Upper lobe of right lung (tissue), 1 donor: ENCODE data around the gene CFAP69. TPM values are rescaled to one million over a fixed set of nuclear protein-coding genes. Genes with fewer than 3 reads are reported as not detected.
"Not testable (repeated sequence)": the region's sequence is repeated elsewhere in the genome, so short reads cannot be mapped to it uniquely, and the experiment has no call there.

Experiments
- ATAC-seq: fragments of 200-7000 bp; cut with Tn5 transposase; one replicate; pipeline ENCODE4 v1.9.1; 2020; ENCODE audit warnings: mild to moderate bottlenecking, moderate library complexity
- DNase-seq: peaks from one replicate; pipeline ENCODE4 v3.0.0-alpha.2; 2020
- H3K27ac ChIP-seq: fragments of 200-600 bp; one replicate; pipeline ENCODE4 v1.8.0; 2022
- H3K27me3 ChIP-seq: fragments of 200-600 bp; one replicate; pipeline ENCODE4 v1.8.0; 2022; ENCODE audit warnings: mild to moderate bottlenecking
- H3K36me3 ChIP-seq: fragments of 200-600 bp; one replicate; pipeline ENCODE4 v1.8.0; 2022
- H3K4me1 ChIP-seq: fragments of 200-600 bp; one replicate; pipeline ENCODE4 v1.8.0; 2022
- H3K4me3 ChIP-seq: fragments of 200-600 bp; one replicate; pipeline ENCODE4 v1.8.0; 2022; ENCODE audit warnings: mild to moderate bottlenecking
- H3K9me3 ChIP-seq: fragments of 200-600 bp; one replicate; pipeline ENCODE4 v1.8.0; 2022
- intact Hi-C: fragments of 100-400 bp; cut with DNase I; formaldehyde crosslinking; loops from one replicate; pipeline ENCODE4 v1.11.0; 2022
- total RNA-seq: library from RNA; stranded (reverse); fragmentation: NEBNext Ultra II Directional; extraction: Animal tissue kit (Norgen Biotek cat#: 25700); gene quantifications from one replicate; pipeline ENCODE4 v1.2.1, GENCODE V29; 2021
- TF ChIP-seq, protein P1 (sequence below): fragments of 200-600 bp; IDR thresholded peaks from one replicate; pipeline ENCODE4 v1.8.0; 2022; ENCODE audit warnings: antibody characterized with exemption
- donor health status: DM: no; HTN: yes; CAD: no; lungs with severe emphysema.

The CFAP69 gene
- total RNA-seq, 1 donor from 2014 or later = 3.0 TPM

DNA sequence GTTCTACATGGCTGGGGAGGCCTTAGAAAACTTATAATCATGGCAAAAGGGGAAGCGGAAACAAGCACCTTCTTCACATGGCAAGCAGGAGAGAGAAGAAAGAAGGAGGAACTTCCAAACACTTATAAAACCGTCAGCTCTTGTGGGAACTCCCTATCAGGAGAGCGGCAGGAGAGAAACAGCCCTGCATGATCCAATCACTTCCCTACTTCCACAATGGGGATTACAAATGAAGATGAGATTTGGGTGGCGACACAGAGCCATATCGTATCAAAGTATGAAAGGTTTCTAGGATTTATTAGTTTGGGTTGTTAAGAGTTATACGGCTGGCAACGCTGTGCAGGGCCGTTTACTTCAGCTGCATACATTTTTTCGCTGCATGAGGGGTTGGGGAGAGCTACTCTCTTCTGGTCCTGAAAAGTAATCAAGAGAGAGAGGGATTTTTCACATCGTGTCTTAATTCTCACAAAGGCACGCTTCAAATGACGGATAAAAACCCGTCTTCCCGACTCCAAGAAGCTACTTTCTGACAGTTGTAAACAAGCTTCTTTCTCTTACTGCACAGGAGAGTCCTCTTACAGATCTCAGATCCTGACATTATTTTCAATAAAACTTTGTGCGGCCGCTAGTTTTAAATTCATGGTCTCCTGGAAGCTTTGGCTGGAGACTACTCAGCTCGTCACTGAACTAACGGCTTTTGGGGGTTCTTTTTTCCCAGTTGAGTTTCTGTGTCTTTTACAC lies 100.8 kb downstream of the CFAP69 start:
- intact Hi-C loops = no loop called here
- Histone ChIP-seq H3K36me3 (no peaks in the 10 kb centered on the region), H3K27me3 (no peaks in the 10 kb centered on the region), H3K4me1 (peaks cover 9% of the 10 kb centered on the region), H3K9me3 (no peaks in the 10 kb centered on the region), H3K27ac (peak overlapping the region; percentile 93), H3K4me3 (peak overlapping the region; percentile 78)
- TF ChIP-seq, protein P1, sequence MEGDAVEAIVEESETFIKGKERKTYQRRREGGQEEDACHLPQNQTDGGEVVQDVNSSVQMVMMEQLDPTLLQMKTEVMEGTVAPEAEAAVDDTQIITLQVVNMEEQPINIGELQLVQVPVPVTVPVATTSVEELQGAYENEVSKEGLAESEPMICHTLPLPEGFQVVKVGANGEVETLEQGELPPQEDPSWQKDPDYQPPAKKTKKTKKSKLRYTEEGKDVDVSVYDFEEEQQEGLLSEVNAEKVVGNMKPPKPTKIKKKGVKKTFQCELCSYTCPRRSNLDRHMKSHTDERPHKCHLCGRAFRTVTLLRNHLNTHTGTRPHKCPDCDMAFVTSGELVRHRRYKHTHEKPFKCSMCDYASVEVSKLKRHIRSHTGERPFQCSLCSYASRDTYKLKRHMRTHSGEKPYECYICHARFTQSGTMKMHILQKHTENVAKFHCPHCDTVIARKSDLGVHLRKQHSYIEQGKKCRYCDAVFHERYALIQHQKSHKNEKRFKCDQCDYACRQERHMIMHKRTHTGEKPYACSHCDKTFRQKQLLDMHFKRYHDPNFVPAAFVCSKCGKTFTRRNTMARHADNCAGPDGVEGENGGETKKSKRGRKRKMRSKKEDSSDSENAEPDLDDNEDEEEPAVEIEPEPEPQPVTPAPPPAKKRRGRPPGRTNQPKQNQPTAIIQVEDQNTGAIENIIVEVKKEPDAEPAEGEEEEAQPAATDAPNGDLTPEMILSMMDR = no peak
- ATAC-seq (peak; percentile 56), DNase-seq (no peak)

DNA sequence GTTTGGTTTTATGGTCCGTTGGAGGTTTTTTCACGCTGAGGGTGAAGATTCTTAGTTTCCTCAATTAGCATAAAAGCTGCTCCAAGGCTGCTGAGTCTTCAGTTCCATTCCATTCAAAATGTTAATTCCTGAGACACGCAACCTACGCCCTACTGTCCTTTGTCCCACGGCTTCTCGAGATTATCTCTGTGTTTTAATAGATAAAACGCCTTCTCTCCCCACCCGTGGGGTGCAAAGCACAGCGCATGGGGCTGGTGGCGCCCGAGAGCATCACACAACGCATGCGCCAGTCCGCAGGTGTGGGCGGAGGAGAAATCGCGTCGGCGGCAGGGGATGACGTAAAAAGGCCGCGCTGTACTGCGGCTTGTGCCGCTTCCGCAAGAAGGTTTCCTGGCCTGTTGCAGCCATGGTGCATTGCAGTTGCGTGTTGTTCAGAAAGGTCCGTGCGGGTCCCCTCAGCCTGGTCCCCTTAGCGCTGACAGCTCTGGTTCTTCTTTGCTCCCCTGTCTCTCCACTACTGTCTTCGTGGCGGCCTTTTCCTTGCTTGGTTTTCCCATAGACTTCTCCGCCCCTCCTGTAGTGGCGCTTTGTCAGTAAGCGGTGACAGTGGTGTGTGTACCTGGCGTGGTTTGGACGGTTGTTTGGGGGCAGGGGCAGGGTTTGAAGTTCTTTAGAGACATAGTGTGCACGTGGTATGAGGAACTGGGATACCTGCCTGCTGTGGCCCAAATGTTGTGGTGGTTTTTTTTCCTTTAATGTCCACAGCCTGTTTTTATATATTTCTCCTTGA lies 101.6 kb downstream of the CFAP69 start, which contains the start of gene GTPBP10:
Gene GTPBP10, plus strand, starts transcription at position 381 of the 790 bp plus-strand sequence. Its CDS starts 26 bp downstream, at position 407.
- H3K4me3 ChIP-seq = peak within 1 kb of the TSS; percentile 78
- intact Hi-C loops = no loop called here
- no peaks in the 10 kb centered on the region for H3K27me3 ChIP-seq
- H3K36me3 ChIP-seq = no peaks in the 10 kb centered on the region
- ATAC-seq (peak; percentile 100), DNase-seq (peak; percentile 97)
- H3K9me3 ChIP-seq = no peaks in the 10 kb centered on the region
- TF ChIP-seq, protein P1 = peak; percentile 80
- H3K27ac ChIP-seq = peak within 1 kb of the TSS; percentile 93
- H3K4me1 ChIP-seq = peaks cover 9% of the 10 kb centered on the region

DNA sequence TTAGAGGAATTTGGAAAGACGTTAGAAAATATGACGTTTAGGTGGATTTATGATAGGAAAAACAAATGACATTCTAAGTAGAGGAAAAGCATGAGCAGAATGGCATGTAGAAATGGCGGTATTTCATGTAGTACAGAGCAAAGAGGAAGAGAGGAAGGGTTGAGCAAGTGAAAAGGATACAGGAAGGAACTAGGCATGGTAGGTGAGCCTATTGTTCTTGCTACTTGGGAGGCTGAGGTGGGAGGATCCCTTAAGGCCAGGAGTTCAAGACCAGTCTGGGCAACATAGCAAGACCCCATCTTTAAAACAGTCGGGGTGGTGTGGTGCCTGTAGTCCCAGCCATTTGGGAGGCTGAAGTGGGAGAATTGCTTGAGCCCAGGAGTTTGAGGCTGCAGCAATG lies 102.8 kb downstream of the CFAP69 start:
- Histone ChIP-seq H3K4me3 (peak overlapping the region; percentile 78), H3K9me3 (no peaks in the 10 kb centered on the region), H3K27ac (no peak overlapping the region), H3K4me1 (peaks cover 9% of the 10 kb centered on the region), H3K36me3 (no peaks in the 10 kb centered on the region), H3K27me3 (no peaks in the 10 kb centered on the region)
- ATAC-seq = no peak
- no peak for DNase-seq
- intact Hi-C loops = no loop called here
- TF ChIP-seq, protein P1 = no peak

DNA sequence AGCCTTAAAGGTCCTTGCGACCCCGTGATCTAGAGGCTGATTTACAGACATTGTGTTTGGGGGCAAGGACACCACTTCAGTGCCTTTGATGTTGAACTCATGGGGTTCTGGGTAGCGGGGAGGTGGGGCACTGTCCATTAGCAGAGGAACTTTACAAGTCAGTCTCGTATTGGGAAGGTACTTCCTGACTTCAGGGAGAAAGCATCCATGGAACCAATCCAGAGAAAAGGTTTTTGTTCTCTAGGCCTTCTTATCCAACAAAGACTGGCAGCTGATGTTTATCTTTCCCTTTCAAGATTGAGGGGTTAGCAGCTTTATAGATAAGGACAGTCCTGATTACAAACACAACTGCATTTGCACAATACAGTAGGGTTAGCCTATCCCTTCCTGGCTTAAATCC lies 104.3 kb downstream of the CFAP69 start:
- ATAC-seq = no peak

DNA sequence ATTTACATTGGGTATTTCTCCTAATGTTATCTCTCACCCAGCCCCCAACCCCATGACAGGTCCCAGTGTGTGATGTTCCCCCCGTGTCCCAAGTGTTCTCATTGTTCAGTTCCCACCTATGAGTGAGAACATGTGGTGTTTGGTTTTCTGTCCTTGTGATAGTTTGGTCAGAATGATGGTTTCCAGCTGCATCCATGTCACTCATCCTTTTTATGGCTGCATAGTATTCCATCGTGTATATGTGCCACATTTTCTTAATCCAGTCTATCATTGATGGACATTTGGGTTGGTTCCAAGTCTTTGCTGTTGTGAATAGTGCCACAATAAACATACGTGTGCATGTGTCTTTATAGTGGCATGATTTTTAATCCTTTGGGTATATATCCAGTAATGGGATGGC lies 105.1 kb downstream of the CFAP69 start:
- H3K4me1 ChIP-seq, intact Hi-C loops, H3K27me3 ChIP-seq, DNase-seq, H3K4me3 ChIP-seq, ATAC-seq, H3K27ac ChIP-seq, H3K9me3 ChIP-seq: not testable (repeated sequence)
- H3K36me3 ChIP-seq = peaks cover 20% of the 10 kb centered on the region

More for the DNA sequence above, 104.3 kb downstream of the CFAP69 start:
- Histone ChIP-seq H3K4me3 (no peak overlapping the region), H3K27me3 (no peaks in the 10 kb centered on the region), H3K4me1 (peaks cover 9% of the 10 kb centered on the region), H3K27ac (no peak overlapping the region), H3K36me3 (peaks cover 13% of the 10 kb centered on the region), H3K9me3 (no peaks in the 10 kb centered on the region)
- no peak for DNase-seq
- TF ChIP-seq, protein P1 = no peak
- intact Hi-C loops = no loop called here

DNA sequence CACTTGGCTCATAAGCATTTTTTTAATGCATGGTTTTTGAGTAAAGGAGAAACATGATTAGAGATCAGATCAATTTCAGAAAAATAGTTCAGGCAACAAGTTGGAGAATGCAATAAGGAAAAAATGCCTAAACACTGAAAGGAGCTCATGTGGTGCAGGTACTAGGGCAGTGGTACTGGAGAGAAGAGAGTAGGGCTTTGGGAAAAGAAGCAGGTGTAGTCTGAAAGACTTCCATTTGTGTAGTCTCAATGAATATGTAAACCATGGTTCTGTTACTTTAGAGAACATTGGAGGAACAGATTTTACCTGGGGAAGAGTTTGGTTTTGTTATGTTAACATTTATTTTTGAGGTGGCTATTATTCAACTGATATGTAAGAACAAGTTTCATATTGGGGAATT lies 107.0 kb downstream of the CFAP69 start:
- no peaks in the 10 kb centered on the region for H3K9me3 ChIP-seq
- peaks cover 39% of the 10 kb centered on the region for H3K36me3 ChIP-seq
- intact Hi-C loops = no loop called here
- no peak for DNase-seq
- peaks cover 9% of the 10 kb centered on the region for H3K4me1 ChIP-seq
- no peak overlapping the region for H3K27ac ChIP-seq
- no peaks in the 10 kb centered on the region for H3K27me3 ChIP-seq
- TF ChIP-seq, protein P1 = no peak
- H3K4me3 ChIP-seq = no peak overlapping the region
- no peak for ATAC-seq
